Measurements from ENCODE around the gene ADIPOR2. TPM values are rescaled to one million over a fixed set of nuclear protein-coding genes. Genes with fewer than 3 reads are reported as not detected.

Gene ADIPOR2
- total and polyA plus RNA-seq, 4 donors = 26.6 to 68.3 (median 41.7) TPM

GRCh38 chr12:1827826-1828805 lies 137.2 kb downstream of the ADIPOR2 start:
- Histone ChIP-seq H3K27me3 (ENCODE audit: control insufficient read depth in 4 of 4, insufficient read depth in 4 of 4, low read length in 3 of 4) (peaks cover 0 to 5% (median 2%) of the 10 kb centered on the region in 4 donors), H3K36me3 (ENCODE audit: control insufficient read depth in 4 of 4, insufficient read depth in 3 of 4, low read depth in 1 of 4, low read length in 3 of 4) (no peaks in the 10 kb centered on the region), H3K4me1 (ENCODE audit: control insufficient read depth in 4 of 4, insufficient read depth in 4 of 4, low read length in 3 of 4) (no peaks in the 10 kb centered on the region), H3K9me3 (ENCODE audit: control insufficient read depth in 4 of 4, low read length in 3 of 4) (no peaks in the 10 kb centered on the region), H3K4me3 (ENCODE audit: low read depth in 1 of 3, low read length in 3 of 3) (no peak overlapping the region), H3K9ac (ENCODE audit: low read depth in 1 of 2, low read length in 2 of 2) (no peak overlapping the region), H3K27ac (ENCODE audit: low read depth in 1 of 2, low read length in 2 of 2) (no peak overlapping the region)
- 89% methylated on average over 38 of the region's 38 CpGs for WGBS
- DNase-seq (ENCODE audit: low spot score) = no peak
- TF ChIP-seq FOXA1 (IDR thresholded peaks at IDR 0.05) (no peak), TAF1 (conservative IDR thresholded peaks at IDR 0.05) (no peak), JUND (IDR thresholded peaks at IDR 0.05) (no peak), RXRA (IDR thresholded peaks at IDR 0.05) (no peak), NR2F2 (IDR thresholded peaks at IDR 0.05) (no peak), HNF4A (conservative IDR thresholded peaks at IDR 0.05) (no peak), CTCF (IDR thresholded peaks at IDR 0.05; ENCODE audit: low read depth, low read length, missing input control) (no peak), MAX (IDR thresholded peaks at IDR 0.05) (no peak), RAD21 (IDR thresholded peaks at IDR 0.05) (no peak), FOXA2 (IDR thresholded peaks at IDR 0.05) (no peak), HNF4G (IDR thresholded peaks at IDR 0.05) (no peak), YY1 (IDR thresholded peaks at IDR 0.05) (no peak), GABPA (IDR thresholded peaks at IDR 0.05 in 1 of 2, conservative IDR thresholded peaks at IDR 0.05 in 1 of 2) (no peak), REST (IDR thresholded peaks at IDR 0.05) (no peak)
- TF ChIP-seq, protein P1, sequence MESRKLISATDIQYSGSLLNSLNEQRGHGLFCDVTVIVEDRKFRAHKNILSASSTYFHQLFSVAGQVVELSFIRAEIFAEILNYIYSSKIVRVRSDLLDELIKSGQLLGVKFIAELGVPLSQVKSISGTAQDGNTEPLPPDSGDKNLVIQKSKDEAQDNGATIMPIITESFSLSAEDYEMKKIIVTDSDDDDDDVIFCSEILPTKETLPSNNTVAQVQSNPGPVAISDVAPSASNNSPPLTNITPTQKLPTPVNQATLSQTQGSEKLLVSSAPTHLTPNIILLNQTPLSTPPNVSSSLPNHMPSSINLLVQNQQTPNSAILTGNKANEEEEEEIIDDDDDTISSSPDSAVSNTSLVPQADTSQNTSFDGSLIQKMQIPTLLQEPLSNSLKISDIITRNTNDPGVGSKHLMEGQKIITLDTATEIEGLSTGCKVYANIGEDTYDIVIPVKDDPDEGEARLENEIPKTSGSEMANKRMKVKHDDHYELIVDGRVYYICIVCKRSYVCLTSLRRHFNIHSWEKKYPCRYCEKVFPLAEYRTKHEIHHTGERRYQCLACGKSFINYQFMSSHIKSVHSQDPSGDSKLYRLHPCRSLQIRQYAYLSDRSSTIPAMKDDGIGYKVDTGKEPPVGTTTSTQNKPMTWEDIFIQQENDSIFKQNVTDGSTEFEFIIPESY (IDR thresholded peaks at IDR 0.05) = no peak
